Natural killer cell (primary cell): ENCODE results near the gene CBFA2T3. TPM values are rescaled to one million over a fixed set of nuclear protein-coding genes. Genes with fewer than 3 reads are reported as not detected.

Experiments used
- ATAC-seq, 3 donors: fragments of 150-1000 bp in 2 of 3; fragments of 200-7000 bp in 1 of 3; cut with Tn5 transposase; 1 replicate in 1 of 3; 2 replicates in 2 of 3; pipeline ENCODE4 v1.10.0; 2021; ENCODE audit warnings: mild to moderate bottlenecking in 2 of 3, moderate library complexity in 2 of 3
- DNase-seq, 2 donors: peaks; one replicate each; pipeline versions ENCODE4 v3.0.0 to v3.0.0-alpha.2; 2013 to 2021; ENCODE audit warnings: mixed read lengths in 1 of 2
- H3K27ac ChIP-seq: one replicate; pipeline ENCODE4 v1.5.1; 2013; ENCODE audit warnings: mild to moderate bottlenecking, low read length
- H3K27me3 ChIP-seq: one replicate; pipeline ENCODE4 v1.6.1; 2013; ENCODE audit warnings: low read length; ENCODE audit not compliant: control insufficient read depth, insufficient read depth
- H3K36me3 ChIP-seq: one replicate; pipeline ENCODE4 v1.6.1; 2013; ENCODE audit warnings: low read length; ENCODE audit not compliant: control insufficient read depth, insufficient read depth
- H3K4me1 ChIP-seq: one replicate; pipeline ENCODE4 v1.6.1; 2013; ENCODE audit warnings: low read length; ENCODE audit not compliant: control insufficient read depth, insufficient read depth
- H3K4me3 ChIP-seq: one replicate; pipeline ENCODE4 v1.5.1; 2013; ENCODE audit warnings: low read length
- H3K9me3 ChIP-seq: one replicate; pipeline ENCODE4 v1.6.1; 2013; ENCODE audit warnings: low read length; ENCODE audit not compliant: control insufficient read depth, insufficient read depth
- H3K27ac Mint-ChIP-seq, 2 donors: one replicate each; pipeline ENCODE4 v1.8.0; 2022; ENCODE audit warnings: mild to moderate bottlenecking in 2 of 2, mixed read lengths in 2 of 2, moderate library complexity in 1 of 2
- H3K27me3 Mint-ChIP-seq, 2 donors: one replicate each; pipeline ENCODE4 v1.8.0; 2022; ENCODE audit warnings: low read depth in 2 of 2, mixed read lengths in 2 of 2
- H3K36me3 Mint-ChIP-seq: one replicate; pipeline ENCODE4 v1.8.0; 2022; ENCODE audit warnings: mixed read lengths
- H3K4me1 Mint-ChIP-seq, 2 donors: one replicate each; pipeline ENCODE4 v1.8.0; 2022; ENCODE audit warnings: mixed read lengths in 2 of 2
- H3K4me3 Mint-ChIP-seq: one replicate; pipeline ENCODE4 v1.8.0; 2022; ENCODE audit warnings: mild to moderate bottlenecking, moderate library complexity, mixed read lengths
- H3K9me3 Mint-ChIP-seq, 2 donors: one replicate each; pipeline ENCODE4 v1.8.0; 2022; ENCODE audit warnings: mixed read lengths in 2 of 2
- WGBS: methylation state at CpG from one replicate; pipeline ENCODE4 v1.1.7; 2013; ENCODE audit warnings: missing lambda C conversion rate; ENCODE audit not compliant: insufficient coverage; 5-methylcytosine and 5-hydroxymethylcytosine counted together
- intact Hi-C: fragments of 100-400 bp; cut with micrococcal nuclease; formaldehyde crosslinking; loops from one replicate; pipeline ENCODE4 v1.14.2; 2022
- total RNA-seq, 4 donors: library from RNA; stranded (reverse); fragments of 120-200 nt in 1 of 4; gene quantifications; one replicate each; pipeline versions ENCODE4 v1.2.3 to v1.2.4, GENCODE V29; 2013 to 2022
- TF ChIP-seq, protein P1 (sequence below): fragments of 200-600 bp; IDR thresholded peaks from one replicate; pipeline ENCODE4 v1.8.0; 2022; ENCODE audit warnings: antibody characterized with exemption

The CBFA2T3 gene
- total RNA-seq, 3 donors from 2014 or later (not counting 1 experiment from before 2014, with no cell fraction given): 2.5 to 7.8 (median 4.2) TPM

DNA sequence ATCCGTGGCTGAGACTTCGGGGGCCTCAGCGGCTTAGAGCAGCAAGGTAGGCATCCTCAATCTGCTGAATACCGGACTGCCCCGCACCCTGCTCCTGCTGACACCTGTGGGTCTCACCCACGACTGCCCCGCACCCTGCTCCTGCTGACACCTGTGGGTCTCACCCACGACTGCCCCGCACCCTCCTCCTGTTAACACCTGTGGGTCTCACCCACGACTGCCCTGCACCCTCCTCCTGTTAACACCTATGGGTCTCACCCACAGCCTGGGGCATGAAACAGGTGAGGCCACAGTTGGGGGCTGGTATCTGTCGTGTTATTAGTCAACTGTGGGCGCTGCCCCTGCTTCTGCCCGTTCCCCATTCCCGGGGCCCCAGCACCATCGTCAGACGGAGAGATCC, 74.3 kb downstream of the CBFA2T3 start:
- no peak for ATAC-seq
- H3K4me1 ChIP-seq: peaks cover 10% of the 10 kb centered on the region
- Mint-ChIP-seq H3K4me1 (peaks cover 6 to 12% of the 10 kb centered on the region in 2 donors), H3K27ac (no peak overlapping the region), H3K9me3 (no peaks in the 10 kb centered on the region), H3K27me3 (no peaks in the 10 kb centered on the region), H3K4me3 (no peak overlapping the region), H3K36me3 (no peaks in the 10 kb centered on the region)
- no peak overlapping the region for H3K27ac ChIP-seq
- TF ChIP-seq, protein P1, sequence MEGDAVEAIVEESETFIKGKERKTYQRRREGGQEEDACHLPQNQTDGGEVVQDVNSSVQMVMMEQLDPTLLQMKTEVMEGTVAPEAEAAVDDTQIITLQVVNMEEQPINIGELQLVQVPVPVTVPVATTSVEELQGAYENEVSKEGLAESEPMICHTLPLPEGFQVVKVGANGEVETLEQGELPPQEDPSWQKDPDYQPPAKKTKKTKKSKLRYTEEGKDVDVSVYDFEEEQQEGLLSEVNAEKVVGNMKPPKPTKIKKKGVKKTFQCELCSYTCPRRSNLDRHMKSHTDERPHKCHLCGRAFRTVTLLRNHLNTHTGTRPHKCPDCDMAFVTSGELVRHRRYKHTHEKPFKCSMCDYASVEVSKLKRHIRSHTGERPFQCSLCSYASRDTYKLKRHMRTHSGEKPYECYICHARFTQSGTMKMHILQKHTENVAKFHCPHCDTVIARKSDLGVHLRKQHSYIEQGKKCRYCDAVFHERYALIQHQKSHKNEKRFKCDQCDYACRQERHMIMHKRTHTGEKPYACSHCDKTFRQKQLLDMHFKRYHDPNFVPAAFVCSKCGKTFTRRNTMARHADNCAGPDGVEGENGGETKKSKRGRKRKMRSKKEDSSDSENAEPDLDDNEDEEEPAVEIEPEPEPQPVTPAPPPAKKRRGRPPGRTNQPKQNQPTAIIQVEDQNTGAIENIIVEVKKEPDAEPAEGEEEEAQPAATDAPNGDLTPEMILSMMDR: no peak
- no peak overlapping the region for H3K4me3 ChIP-seq
- 59% methylated on average over 16 of the region's 16 CpGs for WGBS
- intact Hi-C loops: no loop called here
- no peaks in the 10 kb centered on the region for H3K36me3 ChIP-seq
- no peak for DNase-seq
- no peaks in the 10 kb centered on the region for H3K9me3 ChIP-seq
- no peaks in the 10 kb centered on the region for H3K27me3 ChIP-seq

DNA sequence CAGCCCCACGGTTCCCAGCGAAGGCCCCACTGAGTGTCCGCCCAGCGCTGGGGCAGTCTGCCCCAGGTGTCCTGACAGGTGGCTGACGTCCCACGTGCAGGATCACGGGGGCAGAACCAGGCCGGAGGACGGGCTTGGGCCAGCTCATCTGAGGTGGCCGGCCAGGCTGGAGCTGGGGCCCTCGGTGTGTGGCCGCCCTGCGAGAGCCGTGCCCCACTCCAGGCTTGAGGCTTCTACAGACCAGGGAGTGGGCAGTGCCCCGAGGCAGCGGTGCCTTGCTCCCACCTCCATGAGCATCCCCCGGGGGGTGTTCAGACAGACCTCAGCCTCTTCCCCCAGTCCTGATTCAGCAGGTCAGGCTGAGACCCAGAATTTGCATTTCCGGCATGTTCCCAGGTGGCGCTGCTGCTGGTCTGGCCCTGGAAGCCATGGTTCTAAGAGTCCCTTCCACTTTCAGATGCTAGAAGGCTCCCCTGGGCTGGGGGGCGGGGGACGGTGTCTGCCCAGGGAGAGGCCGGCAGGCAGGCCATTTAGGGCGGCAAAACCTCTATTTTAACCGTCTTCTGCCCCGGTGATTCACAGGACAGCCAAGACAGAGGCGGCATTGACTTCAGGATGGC, 75.2 kb downstream of the CBFA2T3 start:
- no peak for ATAC-seq
- Histone ChIP-seq H3K4me3 (no peak overlapping the region), H3K9me3 (no peaks in the 10 kb centered on the region), H3K27me3 (no peaks in the 10 kb centered on the region), H3K27ac (no peak overlapping the region), H3K36me3 (no peaks in the 10 kb centered on the region), H3K4me1 (peaks cover 10% of the 10 kb centered on the region)
- Mint-ChIP-seq H3K4me3 (no peak overlapping the region), H3K4me1 (peaks cover 6 to 12% of the 10 kb centered on the region in 2 donors), H3K36me3 (no peaks in the 10 kb centered on the region), H3K27me3 (no peaks in the 10 kb centered on the region), H3K27ac (no peak overlapping the region), H3K9me3 (no peaks in the 10 kb centered on the region)
- intact Hi-C loops: no loop called here
- TF ChIP-seq, protein P1: no peak
- DNase-seq: no peak
- WGBS: 95% methylated on average over 26 of the region's 26 CpGs

DNA sequence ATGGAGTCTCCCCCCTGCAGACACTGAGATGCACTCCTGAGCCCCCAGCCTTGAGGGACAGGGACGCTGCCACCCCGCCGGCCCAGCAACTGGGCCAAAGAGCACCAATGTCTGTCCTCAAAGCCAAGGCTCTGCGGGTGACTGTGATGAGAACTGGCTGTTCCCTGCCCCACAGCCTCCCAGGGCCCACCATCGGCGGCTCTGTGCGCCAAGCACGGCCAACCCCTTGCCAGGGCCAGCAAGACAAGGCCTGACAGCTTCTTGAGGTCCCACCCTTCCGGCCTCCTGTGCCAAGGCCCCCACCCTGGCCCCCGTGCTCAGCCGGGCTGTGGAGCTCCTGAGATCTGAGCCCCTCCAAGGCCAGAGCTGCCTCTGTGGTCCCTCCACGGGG, 76.3 kb downstream of the CBFA2T3 start:
- no peaks in the 10 kb centered on the region for H3K27me3 Mint-ChIP-seq
- H3K4me3 Mint-ChIP-seq: no peak overlapping the region
- Histone ChIP-seq H3K9me3 (no peaks in the 10 kb centered on the region), H3K4me3 (no peak overlapping the region), H3K36me3 (no peaks in the 10 kb centered on the region), H3K4me1 (peaks cover under 1% of the 10 kb centered on the region), H3K27ac (no peak overlapping the region), H3K27me3 (no peaks in the 10 kb centered on the region)
- H3K36me3 Mint-ChIP-seq: no peaks in the 10 kb centered on the region
- 92% methylated on average over 12 of the region's 12 CpGs for WGBS
- H3K9me3 Mint-ChIP-seq: no peaks in the 10 kb centered on the region
- DNase-seq (no peak), ATAC-seq (no peak)
- H3K4me1 Mint-ChIP-seq: peaks cover 0 to 4% of the 10 kb centered on the region in 2 donors
- TF ChIP-seq, protein P1: no peak
- intact Hi-C loops: no loop called here
- no peak overlapping the region for H3K27ac Mint-ChIP-seq
